GM21825 (cell line): ENCODE results near the gene OSBPL3.

Source experiments
- ATAC-seq: cut with Tn5 transposase; IDR thresholded peaks from one replicate; pipeline ENCODE4 v1.9.1; 2021; ENCODE audit warnings: mild to moderate bottlenecking, moderate library complexity; ENCODE audit not compliant: unreplicated experiment

Gene OSBPL3

DNA sequence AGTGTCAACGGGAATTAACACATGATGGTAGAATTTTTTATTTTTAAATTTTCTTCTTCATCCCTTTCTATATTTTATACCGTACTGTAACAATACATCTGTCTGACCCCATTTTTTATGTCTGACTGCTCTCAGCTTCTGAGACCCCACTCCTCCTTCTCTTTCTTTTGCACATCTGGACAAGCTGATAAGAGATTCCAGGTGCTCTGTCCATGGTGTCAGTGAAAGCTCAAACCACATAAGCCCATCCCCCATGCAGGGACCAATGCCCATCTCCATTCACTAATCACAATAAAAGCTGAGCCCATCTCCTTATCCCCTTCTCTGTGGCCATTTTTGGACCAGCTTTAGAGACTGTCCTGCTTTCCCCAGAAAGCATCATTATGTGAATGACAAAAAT is 231.5 kb downstream of the OSBPL3 start:
- ATAC-seq = no peak
